ENCODE results near the gene DCLK2. TPM values are rescaled to one million over a fixed set of nuclear protein-coding genes. Genes with fewer than 3 reads are reported as not detected.

The DCLK2 gene
- total RNA-seq, 3 donors from 2014 or later, result 3.0 to 11.8 (median 4.3) TPM

- ATAC-seq (no peak), DNase-seq (no peak)
- H3K9me3 ChIP-seq, result no peaks in the 10 kb centered on the region
- H3K4me3 ChIP-seq, result no peak overlapping the region
- intact Hi-C loops (cut with DNase I, micrococcal nuclease), result no loop called here
- no peaks in the 10 kb centered on the region for H3K36me3 ChIP-seq (ENCODE audit: low read depth)
- no peaks in the 10 kb centered on the region for H3K4me1 ChIP-seq (ENCODE audit: low read depth)
- TF ChIP-seq CTCF (IDR thresholded peaks at IDR 0.05), result no peak
Measured at GRCh38 chr4:150047546-150047945, 30.7 kb upstream of the DCLK2 start.

- H3K4me3 ChIP-seq, result no peak overlapping the region
- TF ChIP-seq CTCF (IDR thresholded peaks at IDR 0.05), result no peak
- DNase-seq (no peak), ATAC-seq (no peak)
- H3K4me1 ChIP-seq (ENCODE audit: low read depth), result no peaks in the 10 kb centered on the region
- intact Hi-C loops (cut with DNase I, micrococcal nuclease), result no loop called here
- no peaks in the 10 kb centered on the region for H3K9me3 ChIP-seq
- no peaks in the 10 kb centered on the region for H3K36me3 ChIP-seq (ENCODE audit: low read depth)
Measured at GRCh38 chr4:150049682-150050081, 28.6 kb upstream of the DCLK2 start.

GRCh38 chr4:150050566-150050965, 27.7 kb upstream of the DCLK2 start:
- no peak for DNase-seq
- ATAC-seq, result no peak
- Histone ChIP-seq H3K4me1 (ENCODE audit: low read depth) (no peaks in the 10 kb centered on the region), H3K9me3 (peaks cover 2% of the 10 kb centered on the region), H3K4me3 (no peak overlapping the region), H3K36me3 (ENCODE audit: low read depth) (no peaks in the 10 kb centered on the region)
- intact Hi-C loops (cut with DNase I, micrococcal nuclease), result no loop called here
- no peak for TF ChIP-seq CTCF (IDR thresholded peaks at IDR 0.05)

GRCh38 chr4:150051111-150051510, 27.1 kb upstream of the DCLK2 start:
- H3K9me3 ChIP-seq, result peaks cover 4% of the 10 kb centered on the region
- intact Hi-C loops (cut with DNase I, micrococcal nuclease), result no loop called here
- H3K36me3 ChIP-seq (ENCODE audit: low read depth), result no peaks in the 10 kb centered on the region
- no peak for ATAC-seq
- TF ChIP-seq CTCF (IDR thresholded peaks at IDR 0.05), result no peak
- no peaks in the 10 kb centered on the region for H3K4me1 ChIP-seq (ENCODE audit: low read depth)
- DNase-seq, result no peak
- H3K4me3 ChIP-seq, result no peak overlapping the region

GRCh38 chr4:150055467-150055866, 22.8 kb upstream of the DCLK2 start:
- no peak overlapping the region for H3K4me3 ChIP-seq
- no peak for TF ChIP-seq CTCF (IDR thresholded peaks at IDR 0.05)
- H3K4me1 ChIP-seq (ENCODE audit: low read depth), result no peaks in the 10 kb centered on the region
- no peaks in the 10 kb centered on the region for H3K36me3 ChIP-seq (ENCODE audit: low read depth)
- ATAC-seq, result no peak
- intact Hi-C loops (cut with DNase I, micrococcal nuclease), result no loop called here
- H3K9me3 ChIP-seq, result peaks cover 4% of the 10 kb centered on the region
- no peak for DNase-seq

- intact Hi-C loops (cut with DNase I, micrococcal nuclease), result no loop called here
- no peak overlapping the region for H3K4me3 ChIP-seq
- no peak for ATAC-seq
Measured at GRCh38 chr4:150056569-150056968, 21.7 kb upstream of the DCLK2 start.

More at GRCh38 chr4:150056569-150056968, 21.7 kb upstream of the DCLK2 start:
- H3K9me3 ChIP-seq, result peaks cover 4% of the 10 kb centered on the region
- DNase-seq, result no peak
- TF ChIP-seq CTCF (IDR thresholded peaks at IDR 0.05), result no peak
- H3K36me3 ChIP-seq (ENCODE audit: low read depth), result no peaks in the 10 kb centered on the region
- no peaks in the 10 kb centered on the region for H3K4me1 ChIP-seq (ENCODE audit: low read depth)

All from mucosa of descending colon (tissue), 3 donors.